NCI-H748 treated with DMSO at 0.1 percent for 48 hours (cell line): ENCODE data around the gene THAP10.

Experiments used
- DNase-seq: peaks from one replicate; lab custom pipeline; 2025; lab: John Stamatoyannopoulos, UW

THAP10 gene

DNA sequence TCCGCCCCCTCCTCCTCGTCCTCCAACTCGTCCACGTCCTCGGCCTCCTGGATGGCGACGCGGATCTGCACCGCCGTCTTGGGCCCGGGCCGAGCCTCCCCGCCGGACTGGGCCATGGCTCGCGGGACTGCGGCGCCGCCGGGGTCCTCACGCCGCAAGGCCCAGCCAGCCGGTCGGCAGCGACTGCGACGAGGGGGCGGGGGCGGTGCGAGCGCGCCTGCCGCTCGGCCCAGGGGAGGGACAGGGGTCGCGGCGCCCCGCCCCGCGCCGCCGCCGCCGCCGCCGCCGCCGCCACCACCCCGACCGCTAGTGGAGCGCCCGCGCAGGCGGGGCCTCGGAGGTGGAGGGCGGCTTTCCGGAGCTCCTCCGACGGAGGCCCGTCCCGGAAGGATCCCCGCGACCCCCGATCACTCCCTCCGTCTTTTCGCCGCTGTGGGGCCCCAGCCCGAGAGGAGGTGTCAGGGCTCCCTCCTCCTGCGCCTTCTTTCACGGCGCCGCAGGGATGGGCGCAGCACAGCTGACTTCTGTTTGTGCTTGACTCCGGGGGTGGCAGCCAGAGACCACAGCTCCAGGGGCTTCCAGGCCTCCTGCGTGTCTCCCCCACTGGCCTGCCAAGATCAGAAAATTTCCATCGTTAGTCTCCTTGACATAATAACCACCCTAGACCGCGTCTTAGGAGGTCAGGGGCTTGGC lies 38.1 kb downstream of the THAP10 start, which contains the start of gene LARP6:
LARP6 (minus strand) TSS at position 185 of the 693 bp plus-strand sequence; CDS start at position 116, 69 bp downstream.
- DNase-seq, result no peak

DNA sequence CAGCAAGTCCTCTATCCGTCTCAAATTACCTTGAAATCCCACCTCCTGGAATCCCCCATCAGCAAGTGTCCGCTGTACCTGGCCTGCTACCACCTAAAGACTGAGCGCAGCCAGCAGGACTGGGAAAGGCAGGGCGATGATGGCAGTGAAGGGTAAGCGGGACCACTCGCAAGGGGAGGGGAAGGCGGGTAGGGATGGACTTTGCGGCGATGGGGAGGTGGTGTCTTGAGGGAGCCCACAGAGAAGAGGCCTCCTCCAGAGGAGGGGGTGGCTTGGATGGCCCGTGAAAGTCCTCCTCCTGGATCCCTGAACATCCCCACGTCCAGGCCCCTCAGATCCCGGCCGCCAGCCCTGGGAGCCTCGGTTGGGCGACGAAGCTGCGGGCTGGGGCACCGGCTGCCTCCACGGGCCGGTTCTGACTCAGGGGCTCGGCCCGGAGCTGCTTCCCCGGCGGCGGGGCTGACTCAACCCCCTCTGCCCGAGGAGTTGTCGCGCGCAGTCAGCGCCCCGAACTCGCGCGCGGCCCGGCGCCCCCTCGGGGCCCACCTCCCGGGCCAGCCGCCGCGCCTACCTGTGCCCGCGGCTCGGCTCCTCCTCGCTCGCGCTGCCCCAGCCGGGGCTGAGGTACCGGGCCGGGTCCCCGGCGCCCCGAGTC lies 38.8 kb downstream of the THAP10 start:
- peak; percentile 10 for DNase-seq

DNA sequence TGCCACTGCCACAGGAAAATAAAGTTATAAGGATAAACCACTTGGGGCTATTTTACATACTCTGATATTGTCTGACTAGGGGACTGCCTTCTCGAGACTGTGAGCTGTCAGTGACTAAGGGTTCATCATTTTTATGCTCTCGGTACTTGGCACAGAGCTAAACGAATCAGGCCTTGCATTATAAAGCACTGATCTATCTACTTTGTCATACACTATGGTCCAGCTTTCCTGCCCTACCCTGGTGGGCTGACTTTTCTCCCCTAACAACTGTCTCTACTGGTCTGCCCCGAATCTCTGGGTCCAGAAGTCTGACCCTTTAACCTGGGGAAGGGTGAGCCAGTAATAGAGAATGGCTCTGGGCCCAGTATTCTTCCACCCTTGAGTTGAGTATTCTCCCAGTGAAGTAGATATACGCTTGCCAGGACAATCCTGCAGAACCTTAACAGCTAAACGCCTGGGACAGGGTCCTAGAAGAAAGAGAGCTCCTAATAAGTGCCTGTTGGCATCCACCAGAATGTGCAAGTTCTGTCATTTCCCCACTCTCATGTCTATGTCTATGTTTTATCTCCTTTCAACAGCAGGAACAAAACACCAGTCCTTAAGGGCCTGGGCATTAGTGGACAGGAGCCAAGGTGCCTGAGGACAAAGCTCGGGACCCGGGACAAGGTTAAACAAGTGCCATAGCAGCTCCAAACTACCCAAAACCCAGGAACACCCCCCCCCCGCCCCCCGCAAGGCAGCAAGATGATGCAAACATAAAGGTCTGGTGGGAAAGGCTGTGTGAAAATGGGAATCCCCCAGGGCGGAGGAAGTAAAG lies 39.5 kb downstream of the THAP10 start:
- no peak for DNase-seq

DNA sequence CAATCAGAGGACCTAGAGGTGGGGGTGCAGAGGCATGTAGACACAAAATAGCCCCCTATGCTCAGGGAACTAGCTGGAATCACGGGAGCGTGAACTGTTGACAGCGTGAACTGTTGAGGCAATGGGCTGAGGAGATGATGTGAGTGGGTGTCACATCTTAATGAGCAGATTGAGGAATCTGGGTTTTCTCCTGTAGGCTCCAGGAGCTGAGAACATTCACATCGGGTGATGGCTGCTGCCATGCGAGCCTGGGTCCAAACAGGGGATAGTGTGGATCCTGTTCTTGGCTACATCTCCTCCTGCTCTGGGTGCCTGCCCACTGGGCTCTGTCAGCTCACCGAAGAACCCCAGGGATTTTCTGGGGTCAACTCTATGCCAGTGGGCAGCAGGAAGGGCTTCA lies 40.3 kb downstream of the THAP10 start:
- DNase-seq, result no peak

DNA sequence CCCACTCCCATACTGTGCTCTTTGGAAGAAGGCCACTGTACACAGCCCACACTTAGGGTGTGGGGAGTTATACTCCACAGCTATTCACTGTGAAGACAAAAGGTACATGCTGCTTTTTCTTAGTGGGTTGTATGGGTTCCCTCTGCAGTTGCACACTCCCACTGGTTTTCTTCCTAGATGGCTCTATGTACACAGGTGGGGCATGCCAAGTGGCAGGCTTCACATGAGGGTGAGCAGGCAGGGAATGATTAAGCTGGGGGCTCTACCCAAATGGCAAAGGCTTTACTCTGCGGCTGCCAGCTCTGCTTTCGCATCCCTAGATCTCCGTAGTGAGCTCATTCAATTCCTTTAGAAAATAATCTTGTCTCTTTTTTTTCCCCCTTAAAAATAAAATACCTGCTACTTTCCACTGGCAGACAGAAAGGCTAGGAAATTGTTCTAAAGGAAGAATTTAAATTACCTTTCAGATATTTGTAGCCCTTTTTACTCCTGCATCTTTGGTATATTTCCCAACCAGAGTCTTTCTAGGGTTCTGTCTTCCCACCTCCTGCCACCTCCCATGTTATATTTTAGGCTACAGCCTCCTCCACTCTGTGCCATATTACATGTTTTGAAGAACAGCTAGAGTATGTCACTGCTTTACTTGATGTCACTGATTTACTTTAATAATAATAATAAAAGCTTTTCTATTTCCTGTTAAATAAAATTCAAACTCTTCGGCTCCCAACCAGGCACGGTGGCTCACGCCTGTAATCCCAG lies 46.5 kb downstream of the THAP10 start:
- no peak for DNase-seq

DNA sequence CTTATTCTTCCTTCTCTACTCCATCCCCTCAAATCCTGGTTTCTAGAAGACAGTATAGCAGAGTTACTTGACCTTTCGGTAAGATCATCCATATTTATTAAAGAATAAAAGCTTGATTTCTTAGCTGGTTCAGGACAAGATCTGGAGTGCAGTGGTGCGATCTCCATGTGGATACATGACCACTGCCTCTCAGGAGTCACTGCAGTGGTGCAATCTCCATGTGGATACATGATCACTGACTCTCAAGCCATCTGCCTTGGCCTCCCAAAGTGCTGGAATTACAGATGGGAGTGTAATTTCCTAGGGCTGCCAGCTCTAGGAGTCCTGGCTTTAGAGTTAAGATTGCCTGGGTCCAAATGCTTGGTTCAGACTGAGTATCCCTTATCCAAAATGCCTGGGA lies 54.8 kb downstream of the THAP10 start:
- no peak for DNase-seq

DNA sequence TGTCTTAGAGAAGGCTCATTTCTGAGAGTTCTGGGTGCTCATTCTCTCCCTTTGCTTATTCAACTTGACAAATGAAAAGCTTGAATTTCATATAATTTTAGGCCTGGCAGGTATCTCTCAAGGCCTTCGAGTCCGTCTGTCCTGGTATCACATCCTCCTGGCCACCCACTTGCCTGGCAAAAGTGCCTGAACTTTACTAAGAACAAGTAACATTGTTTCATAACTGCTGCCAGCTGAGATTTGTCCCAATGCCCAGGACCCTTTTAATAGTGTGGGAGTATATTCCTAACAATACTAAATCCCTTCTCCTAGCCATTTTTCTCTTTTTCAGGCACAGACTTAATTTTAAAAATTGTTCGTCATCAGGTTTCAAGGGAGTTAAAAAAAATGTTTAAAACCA lies 56.4 kb downstream of the THAP10 start:
- DNase-seq, result no peak

DNA sequence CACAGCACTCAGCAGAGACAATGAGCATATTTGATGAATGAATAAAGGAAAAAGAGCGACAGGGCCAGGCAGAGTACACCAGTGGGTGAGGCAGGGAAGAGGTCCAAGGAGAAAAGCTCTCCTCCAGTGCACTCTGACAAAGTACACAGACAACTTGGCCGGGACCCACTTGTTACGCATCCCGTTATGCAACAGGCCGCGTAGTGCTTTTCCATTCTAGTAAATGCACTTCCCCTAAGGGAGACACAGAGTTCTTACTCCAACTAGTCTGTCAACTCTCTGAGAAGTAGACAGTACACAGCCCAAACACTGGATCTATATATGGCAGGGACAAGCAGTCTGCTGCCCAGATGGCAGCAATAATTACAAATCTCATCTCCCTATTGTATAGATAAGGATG lies 56.8 kb downstream of the THAP10 start:
- no peak for DNase-seq

DNA sequence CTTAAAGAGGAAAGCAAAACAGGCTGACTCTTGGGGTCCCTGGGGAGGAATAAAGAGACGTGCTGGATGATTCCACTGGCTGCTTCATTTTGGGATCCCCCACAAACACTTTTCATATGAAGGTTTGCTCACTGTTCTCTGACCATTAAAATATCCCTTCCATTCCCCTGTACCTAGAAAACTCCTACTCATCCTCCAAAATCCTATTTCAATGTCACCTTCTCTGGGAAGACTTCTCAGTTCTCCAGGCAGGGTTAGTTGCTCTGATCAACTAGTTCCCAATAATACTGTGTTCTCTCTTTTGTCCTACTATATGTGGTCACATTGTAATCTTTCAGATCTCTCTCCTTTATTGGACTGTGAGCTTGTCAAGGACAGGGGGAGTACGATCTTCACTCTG lies 57.2 kb downstream of the THAP10 start:
- DNase-seq, result no peak

DNA sequence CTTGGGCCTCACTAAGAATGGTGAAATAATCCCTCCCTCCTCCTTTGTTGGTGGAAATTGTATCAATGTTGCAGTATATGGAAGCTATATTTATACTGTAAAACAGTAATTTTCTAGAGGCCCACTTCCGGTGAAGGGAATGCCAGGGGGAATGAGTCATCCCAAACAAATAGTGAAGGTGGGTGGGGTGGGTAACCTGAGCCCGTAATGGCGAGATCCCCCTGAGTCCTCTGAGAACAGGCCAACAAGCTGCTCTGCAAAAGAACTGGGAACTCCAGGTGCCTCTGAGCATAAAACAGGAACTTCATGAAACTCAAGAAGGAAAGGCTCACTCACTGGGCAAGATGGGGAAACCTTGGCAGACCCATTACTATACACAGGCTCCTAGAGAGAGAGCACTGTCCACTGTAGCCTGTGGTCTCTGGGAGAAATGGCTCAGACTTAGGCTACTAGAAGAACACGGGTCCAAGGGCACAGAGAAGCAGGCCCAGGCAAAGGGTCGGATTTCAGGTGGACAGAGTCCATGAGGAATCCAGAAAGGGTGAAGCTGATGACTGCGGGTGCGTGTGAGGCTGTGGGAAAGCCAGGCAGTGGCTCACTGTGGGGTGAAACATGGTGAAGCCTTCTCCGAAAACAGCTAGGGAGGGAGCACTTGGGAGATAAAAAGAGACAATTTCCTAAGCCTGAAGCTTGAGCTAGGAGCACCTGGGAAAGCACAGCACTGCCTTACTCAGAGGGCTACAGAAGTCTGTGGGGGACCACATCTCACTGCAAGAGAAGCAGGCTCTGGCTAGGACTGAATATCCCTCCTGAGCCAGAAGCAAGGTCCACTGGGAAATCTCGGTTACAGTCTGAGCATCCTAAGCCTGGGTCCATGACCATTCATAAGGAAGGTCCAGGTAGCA lies 58.1 kb downstream of the THAP10 start:
- peak; percentile 39 for DNase-seq

DNA sequence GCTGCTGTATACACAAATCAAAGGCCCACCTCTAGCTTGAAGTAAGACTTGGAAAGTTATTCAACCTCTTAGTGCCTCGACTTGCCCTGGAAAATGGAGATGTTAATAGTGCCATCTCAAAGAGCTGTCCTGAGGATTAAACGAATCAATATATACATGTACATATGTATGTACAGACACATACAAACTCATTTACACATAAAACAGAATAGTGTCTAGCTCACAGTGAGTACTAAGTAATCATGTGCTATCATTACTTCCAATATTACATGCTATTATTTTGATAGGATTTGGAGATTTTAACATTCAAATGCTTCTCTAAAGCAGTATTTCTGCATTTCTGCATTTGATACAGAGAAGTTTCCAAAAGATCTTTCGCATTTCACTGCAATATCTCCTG lies 58.8 kb downstream of the THAP10 start:
- no peak for DNase-seq

DNA sequence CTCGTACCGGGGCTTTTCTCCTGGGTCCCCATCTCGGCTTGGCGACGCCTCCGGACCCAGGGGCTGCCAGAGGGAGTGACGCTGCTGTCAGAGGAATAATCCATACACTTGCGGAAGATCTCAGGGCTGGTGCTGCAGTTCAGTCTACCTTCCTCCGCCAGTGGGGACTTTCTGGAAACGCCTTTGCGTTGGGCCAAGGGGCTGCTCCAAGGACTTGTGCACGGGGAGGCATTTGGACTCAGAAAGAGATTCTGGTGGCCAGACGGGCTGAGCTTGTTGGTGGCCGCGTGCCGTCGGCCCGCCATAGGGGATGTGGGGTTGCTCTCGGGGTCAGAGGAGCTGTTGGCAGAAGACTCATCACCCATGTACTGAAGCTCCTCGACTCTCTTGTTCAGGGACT lies 60.1 kb downstream of the THAP10 start:
- no peak for DNase-seq
